Natural killer cell (primary cell): ENCODE measurements around the gene STIM2. TPM values are rescaled to one million over a fixed set of nuclear protein-coding genes. Genes with fewer than 3 reads are reported as not detected.

ENCODE experiments used
- ATAC-seq, 3 donors: fragments of 150-1000 bp in 2 of 3; fragments of 200-7000 bp in 1 of 3; cut with Tn5 transposase; 1 replicate in 1 of 3; 2 replicates in 2 of 3; pipeline ENCODE4 v1.10.0; 2021; ENCODE audit warnings: mild to moderate bottlenecking in 2 of 3, moderate library complexity in 2 of 3
- DNase-seq, 2 donors: peaks; one replicate each; pipeline versions ENCODE4 v3.0.0 to v3.0.0-alpha.2; 2013 to 2021; ENCODE audit warnings: mixed read lengths in 1 of 2
- H3K27ac ChIP-seq: one replicate; pipeline ENCODE4 v1.5.1; 2013; ENCODE audit warnings: mild to moderate bottlenecking, low read length
- H3K27me3 ChIP-seq: one replicate; pipeline ENCODE4 v1.6.1; 2013; ENCODE audit warnings: low read length; ENCODE audit not compliant: control insufficient read depth, insufficient read depth
- H3K36me3 ChIP-seq: one replicate; pipeline ENCODE4 v1.6.1; 2013; ENCODE audit warnings: low read length; ENCODE audit not compliant: control insufficient read depth, insufficient read depth
- H3K4me1 ChIP-seq: one replicate; pipeline ENCODE4 v1.6.1; 2013; ENCODE audit warnings: low read length; ENCODE audit not compliant: control insufficient read depth, insufficient read depth
- H3K4me3 ChIP-seq: one replicate; pipeline ENCODE4 v1.5.1; 2013; ENCODE audit warnings: low read length
- H3K9me3 ChIP-seq: one replicate; pipeline ENCODE4 v1.6.1; 2013; ENCODE audit warnings: low read length; ENCODE audit not compliant: control insufficient read depth, insufficient read depth
- H3K27ac Mint-ChIP-seq, 2 donors: one replicate each; pipeline ENCODE4 v1.8.0; 2022; ENCODE audit warnings: mild to moderate bottlenecking in 2 of 2, mixed read lengths in 2 of 2, moderate library complexity in 1 of 2
- H3K27me3 Mint-ChIP-seq, 2 donors: one replicate each; pipeline ENCODE4 v1.8.0; 2022; ENCODE audit warnings: low read depth in 2 of 2, mixed read lengths in 2 of 2
- H3K36me3 Mint-ChIP-seq: one replicate; pipeline ENCODE4 v1.8.0; 2022; ENCODE audit warnings: mixed read lengths
- H3K4me1 Mint-ChIP-seq, 2 donors: one replicate each; pipeline ENCODE4 v1.8.0; 2022; ENCODE audit warnings: mixed read lengths in 2 of 2
- H3K4me3 Mint-ChIP-seq: one replicate; pipeline ENCODE4 v1.8.0; 2022; ENCODE audit warnings: mild to moderate bottlenecking, moderate library complexity, mixed read lengths
- H3K9me3 Mint-ChIP-seq, 2 donors: one replicate each; pipeline ENCODE4 v1.8.0; 2022; ENCODE audit warnings: mixed read lengths in 2 of 2
- whole genome bisulfite sequencing: methylation state at CpG from one replicate; pipeline ENCODE4 v1.1.7; 2013; ENCODE audit warnings: missing lambda C conversion rate; ENCODE audit not compliant: insufficient coverage; 5-methylcytosine and 5-hydroxymethylcytosine counted together
- intact Hi-C: fragments of 100-400 bp; cut with micrococcal nuclease; formaldehyde crosslinking; loops from one replicate; pipeline ENCODE4 v1.14.2; 2022
- total RNA-seq, 4 donors: library from RNA; stranded (reverse); fragments of 120-200 nt in 1 of 4; gene quantifications; one replicate each; pipeline versions ENCODE4 v1.2.3 to v1.2.4, GENCODE V29; 2013 to 2022
- TF ChIP-seq, protein P1 (sequence below): fragments of 200-600 bp; IDR thresholded peaks from one replicate; pipeline ENCODE4 v1.8.0; 2022; ENCODE audit warnings: antibody characterized with exemption

Gene STIM2
- total RNA-seq, 3 donors from 2014 or later (not counting 1 experiment from before 2014, with no cell fraction given), result 98.3 to 104 (median 100) TPM

DNA sequence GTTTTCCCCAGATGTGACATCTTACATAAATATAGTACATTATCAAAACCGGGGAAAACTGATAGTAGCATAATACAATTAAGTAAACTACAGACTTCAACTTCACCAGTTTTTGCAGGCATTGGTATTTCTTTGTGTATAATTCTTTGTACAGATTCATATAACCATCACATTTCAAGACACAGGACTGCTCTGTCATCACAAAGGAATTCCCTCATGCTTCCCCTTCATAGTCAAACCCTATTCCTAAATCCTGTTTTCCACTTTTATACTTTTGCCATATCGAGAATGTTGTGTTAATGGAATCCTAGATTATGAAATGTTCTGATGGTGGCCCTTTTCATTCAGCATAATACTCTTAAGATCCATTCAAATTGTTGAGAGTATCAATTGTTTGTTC lies 36.0 kb downstream of the STIM2 start:
- H3K27ac ChIP-seq, result no peak overlapping the region
- Mint-ChIP-seq H3K27me3 (no peaks in the 10 kb centered on the region), H3K36me3 (no peaks in the 10 kb centered on the region), H3K27ac (peak overlapping the region; percentile 44 to 80), H3K4me3 (no peak overlapping the region), H3K4me1 (peaks cover 67 to 73% of the 10 kb centered on the region in 2 donors), H3K9me3 (no peaks in the 10 kb centered on the region)
- WGBS, result no CpG with 5 or more reads among the region's 2 CpGs
- no peak for DNase-seq
- H3K4me1 ChIP-seq, result peaks cover 4% of the 10 kb centered on the region
- H3K36me3 ChIP-seq, result no peaks in the 10 kb centered on the region
- TF ChIP-seq, protein P1, sequence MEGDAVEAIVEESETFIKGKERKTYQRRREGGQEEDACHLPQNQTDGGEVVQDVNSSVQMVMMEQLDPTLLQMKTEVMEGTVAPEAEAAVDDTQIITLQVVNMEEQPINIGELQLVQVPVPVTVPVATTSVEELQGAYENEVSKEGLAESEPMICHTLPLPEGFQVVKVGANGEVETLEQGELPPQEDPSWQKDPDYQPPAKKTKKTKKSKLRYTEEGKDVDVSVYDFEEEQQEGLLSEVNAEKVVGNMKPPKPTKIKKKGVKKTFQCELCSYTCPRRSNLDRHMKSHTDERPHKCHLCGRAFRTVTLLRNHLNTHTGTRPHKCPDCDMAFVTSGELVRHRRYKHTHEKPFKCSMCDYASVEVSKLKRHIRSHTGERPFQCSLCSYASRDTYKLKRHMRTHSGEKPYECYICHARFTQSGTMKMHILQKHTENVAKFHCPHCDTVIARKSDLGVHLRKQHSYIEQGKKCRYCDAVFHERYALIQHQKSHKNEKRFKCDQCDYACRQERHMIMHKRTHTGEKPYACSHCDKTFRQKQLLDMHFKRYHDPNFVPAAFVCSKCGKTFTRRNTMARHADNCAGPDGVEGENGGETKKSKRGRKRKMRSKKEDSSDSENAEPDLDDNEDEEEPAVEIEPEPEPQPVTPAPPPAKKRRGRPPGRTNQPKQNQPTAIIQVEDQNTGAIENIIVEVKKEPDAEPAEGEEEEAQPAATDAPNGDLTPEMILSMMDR, result no peak
- no peaks in the 10 kb centered on the region for H3K27me3 ChIP-seq
- no peak overlapping the region for H3K4me3 ChIP-seq
- H3K9me3 ChIP-seq, result no peaks in the 10 kb centered on the region
- no peak for ATAC-seq
- intact Hi-C loops, result no loop called here

DNA sequence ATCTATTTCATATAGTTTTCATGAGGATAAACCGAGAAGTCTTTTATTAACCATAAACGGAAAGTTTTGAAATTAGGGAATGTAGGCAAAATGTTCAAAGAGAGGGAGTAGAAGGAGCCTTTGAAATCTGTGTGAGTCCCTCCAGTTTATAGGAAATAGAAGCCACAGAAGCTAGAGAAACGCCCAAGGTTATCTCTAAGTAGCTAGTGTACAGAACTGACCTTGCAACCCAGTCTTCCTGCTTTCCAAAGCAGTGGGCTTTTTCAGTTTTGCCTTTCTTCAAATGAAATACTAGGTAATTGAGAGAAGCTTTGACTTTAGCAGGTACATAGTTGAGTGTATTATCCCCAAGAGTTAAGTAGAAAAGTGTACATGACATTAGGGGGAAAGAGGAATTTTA lies 39.4 kb downstream of the STIM2 start:
- 59% methylated on average over 3 of the region's 3 CpGs for WGBS
- H3K27ac Mint-ChIP-seq, result peak overlapping the region; percentile 62 to 75
- H3K27me3 Mint-ChIP-seq, result no peaks in the 10 kb centered on the region
- intact Hi-C loops, result loop anchor here (2.0 kb wide), 1 partner anchor 13 kb away; no protein-coding TSS in a partner anchor
- H3K4me3 Mint-ChIP-seq, result peak overlapping the region; percentile 52
- ATAC-seq, result peak in 2 of 3 donors; percentile 50 to 60
- Histone ChIP-seq H3K27ac (no peak overlapping the region), H3K4me1 (peaks cover 8% of the 10 kb centered on the region), H3K36me3 (no peaks in the 10 kb centered on the region), H3K4me3 (no peak overlapping the region), H3K27me3 (no peaks in the 10 kb centered on the region), H3K9me3 (no peaks in the 10 kb centered on the region)
- H3K36me3 Mint-ChIP-seq, result no peaks in the 10 kb centered on the region
- peaks cover 0 to 3% of the 10 kb centered on the region in 2 donors for H3K9me3 Mint-ChIP-seq
- peak in 1 of 2 donors; percentile 25 for DNase-seq
- TF ChIP-seq, protein P1, result no peak
- H3K4me1 Mint-ChIP-seq, result peaks cover 73 to 77% of the 10 kb centered on the region in 2 donors

DNA sequence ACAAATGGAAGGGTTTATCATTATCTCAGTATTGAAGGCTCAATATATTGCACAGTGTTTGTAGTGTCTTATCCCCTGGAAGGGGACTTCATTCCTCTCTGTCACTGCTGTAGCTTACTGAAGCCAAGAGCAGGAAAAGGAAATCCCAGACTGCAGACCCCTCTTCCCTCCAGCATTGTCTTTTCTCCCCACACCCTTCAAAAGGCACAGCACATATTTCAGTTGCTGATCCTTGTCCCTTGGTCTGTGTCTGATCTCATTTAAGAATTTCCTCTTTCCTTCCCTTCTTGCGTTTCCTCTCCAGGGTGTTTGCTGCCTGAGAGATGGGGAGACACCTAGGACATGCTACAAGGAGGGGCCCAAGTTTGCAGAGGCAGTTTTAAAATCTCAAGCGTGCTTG lies 40.1 kb downstream of the STIM2 start:
- H3K27ac Mint-ChIP-seq, result peak overlapping the region in 1 of 2 donors; percentile 49
- TF ChIP-seq, protein P1, result no peak
- H3K4me1 ChIP-seq, result peaks cover 11% of the 10 kb centered on the region

DNA sequence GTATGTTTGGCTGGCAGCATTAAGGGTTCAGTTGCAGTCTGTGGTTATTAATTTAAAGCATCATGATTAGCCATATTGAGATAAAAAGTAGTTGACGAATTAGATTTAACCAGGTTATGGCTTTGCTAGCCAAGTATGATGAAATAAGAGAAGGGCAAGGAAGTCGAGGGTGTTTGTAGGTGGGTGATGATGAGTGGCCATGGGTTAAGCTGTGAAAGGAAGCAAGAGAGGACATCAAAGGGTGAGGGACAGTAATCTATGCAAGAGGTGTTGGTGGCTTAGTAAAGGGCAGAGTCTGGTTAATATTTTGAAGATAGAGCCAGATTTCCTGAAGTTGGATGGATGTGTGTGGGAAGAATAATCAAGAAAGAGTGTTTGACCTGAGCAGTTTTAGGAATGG lies 44.5 kb downstream of the STIM2 start:
- Histone ChIP-seq H3K27me3 (no peaks in the 10 kb centered on the region), H3K9me3 (no peaks in the 10 kb centered on the region), H3K4me1 (peaks cover 23% of the 10 kb centered on the region), H3K4me3 (no peak overlapping the region), H3K27ac (no peak overlapping the region), H3K36me3 (peaks cover 2% of the 10 kb centered on the region)
- H3K4me3 Mint-ChIP-seq, result peak overlapping the region; percentile 43
- WGBS, result 25% methylated on average over 2 of the region's 2 CpGs
- intact Hi-C loops, result loop anchor here (5.0 kb wide), 1 partner anchor 43 kb away; the partner anchor contains the start of gene STIM2
- TF ChIP-seq, protein P1, result no peak
- DNase-seq, result peak in 1 of 2 donors; percentile 20
- peaks cover 0 to 3% of the 10 kb centered on the region in 2 donors for H3K9me3 Mint-ChIP-seq
- H3K4me1 Mint-ChIP-seq, result peaks cover 64 to 77% of the 10 kb centered on the region in 2 donors
- H3K27me3 Mint-ChIP-seq, result no peaks in the 10 kb centered on the region
- ATAC-seq, result peak; percentile 74 to 92 (median 86)
- no peaks in the 10 kb centered on the region for H3K36me3 Mint-ChIP-seq
- peak overlapping the region; percentile 62 to 73 for H3K27ac Mint-ChIP-seq

More for the DNA sequence above, 40.1 kb downstream of the STIM2 start:
- Mint-ChIP-seq H3K4me3 (no peak overlapping the region), H3K36me3 (no peaks in the 10 kb centered on the region), H3K27me3 (no peaks in the 10 kb centered on the region), H3K9me3 (peaks cover 0 to 3% of the 10 kb centered on the region in 2 donors), H3K4me1 (peaks cover 78 to 80% of the 10 kb centered on the region in 2 donors)
- 81% methylated on average over 2 of the region's 2 CpGs for WGBS
- Histone ChIP-seq H3K27ac (no peak overlapping the region), H3K27me3 (no peaks in the 10 kb centered on the region), H3K4me3 (no peak overlapping the region), H3K9me3 (no peaks in the 10 kb centered on the region), H3K36me3 (no peaks in the 10 kb centered on the region)
- no peak for DNase-seq
- intact Hi-C loops, result loop anchor here (2.0 kb wide), 1 partner anchor 14 kb away; no protein-coding TSS in a partner anchor
- ATAC-seq, result no peak
